HG03103 (cell line): ENCODE data around the gene PGR.
"Not testable (repeated sequence)": the region's sequence is repeated elsewhere in the genome, so short reads cannot be mapped to it uniquely, and the experiment has no call there.

Source experiments
- ATAC-seq: cut with Tn5 transposase; IDR thresholded peaks from one replicate; pipeline ENCODE4 v1.9.1; 2021; ENCODE audit warnings: low read depth; ENCODE audit not compliant: unreplicated experiment

PGR gene

GRCh38 chr11:101013702-101014101 lies 115.9 kb downstream of the PGR start:
- not testable (repeated sequence) for ATAC-seq

DNA sequence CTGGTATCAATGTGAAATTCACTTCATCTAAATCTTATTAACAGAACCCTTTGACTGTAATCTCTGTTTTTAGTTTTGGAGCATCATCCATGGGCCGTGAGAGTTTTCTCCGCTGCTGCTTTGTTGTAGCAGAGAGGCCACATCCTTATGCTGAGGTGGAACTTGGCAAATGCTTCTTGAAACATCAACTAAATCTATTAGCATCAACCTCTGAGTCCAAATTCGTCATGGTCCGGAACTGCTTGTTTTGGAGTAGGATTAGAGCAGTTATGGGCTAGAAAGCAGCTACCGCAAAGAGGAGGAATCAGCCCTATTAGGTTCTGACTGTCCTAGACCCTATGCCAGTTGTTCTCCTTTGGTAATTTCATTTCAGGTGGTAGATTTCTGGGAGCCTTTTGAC lies 117.7 kb downstream of the PGR start:
- ATAC-seq: no peak

GRCh38 chr11:101010899-101011298 lies 118.7 kb downstream of the PGR start:
- no peak for ATAC-seq

GRCh38 chr11:101009690-101010055 lies 119.9 kb downstream of the PGR start:
- no peak for ATAC-seq

DNA sequence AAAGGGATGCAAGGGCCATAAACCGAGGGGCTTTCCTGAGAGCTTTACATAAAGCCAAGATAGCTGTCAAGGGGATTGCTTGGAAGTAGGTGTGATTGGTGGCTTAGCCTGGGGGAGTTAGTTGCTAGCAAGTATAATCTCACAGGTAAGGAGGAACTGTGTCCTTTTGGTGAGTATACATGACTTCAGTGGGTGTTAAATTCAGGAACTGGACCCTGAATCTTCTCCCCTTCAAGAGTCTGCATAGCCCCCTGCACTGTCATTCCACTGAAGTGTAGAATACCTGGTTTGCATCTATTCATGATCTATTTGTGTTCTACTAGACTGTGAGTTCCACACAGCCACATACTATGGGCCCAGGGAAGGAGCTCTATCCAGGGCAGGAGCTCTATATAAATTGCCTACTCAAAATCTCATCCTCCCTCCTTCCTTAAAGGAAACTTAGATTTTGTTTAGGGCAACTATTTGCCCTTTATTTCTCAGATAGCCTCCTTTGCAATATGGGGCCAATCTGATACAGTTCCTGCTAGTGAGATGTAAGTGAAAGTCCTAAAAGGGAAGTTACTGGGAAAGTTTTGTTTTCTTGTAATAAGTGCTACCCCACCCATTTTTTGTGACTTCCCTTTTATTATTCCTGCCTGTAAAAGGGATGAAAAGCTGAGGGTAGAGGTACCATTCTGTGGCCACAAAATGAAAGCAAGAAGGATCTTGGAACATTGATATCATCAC lies 120.5 kb downstream of the PGR start:
- no peak for ATAC-seq

GRCh38 chr11:101003468-101003867 lies 126.1 kb downstream of the PGR start:
- peak; percentile 58 for ATAC-seq

DNA sequence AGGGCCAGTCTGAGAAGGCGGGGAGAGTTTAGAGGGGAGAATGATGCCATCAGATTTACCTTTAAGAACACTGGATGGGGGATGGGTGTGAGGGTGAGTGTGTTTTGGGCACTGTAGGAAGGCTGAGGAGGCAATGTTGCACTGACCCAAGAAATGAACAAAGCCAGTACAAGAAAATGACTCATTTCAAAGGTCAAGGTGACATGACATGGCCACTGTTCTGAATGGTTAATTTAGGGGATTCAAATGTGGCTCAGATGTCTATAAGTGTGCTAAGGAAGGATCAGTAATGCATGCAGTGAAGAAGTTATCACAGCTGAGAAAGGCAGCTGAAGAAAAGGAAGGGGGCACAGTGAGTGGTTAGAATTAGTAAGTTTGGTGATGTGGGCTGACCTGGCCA lies 129.9 kb downstream of the PGR start:
- ATAC-seq: no peak

GRCh38 chr11:100994966-100995365 lies 134.6 kb downstream of the PGR start:
- ATAC-seq: no peak

DNA sequence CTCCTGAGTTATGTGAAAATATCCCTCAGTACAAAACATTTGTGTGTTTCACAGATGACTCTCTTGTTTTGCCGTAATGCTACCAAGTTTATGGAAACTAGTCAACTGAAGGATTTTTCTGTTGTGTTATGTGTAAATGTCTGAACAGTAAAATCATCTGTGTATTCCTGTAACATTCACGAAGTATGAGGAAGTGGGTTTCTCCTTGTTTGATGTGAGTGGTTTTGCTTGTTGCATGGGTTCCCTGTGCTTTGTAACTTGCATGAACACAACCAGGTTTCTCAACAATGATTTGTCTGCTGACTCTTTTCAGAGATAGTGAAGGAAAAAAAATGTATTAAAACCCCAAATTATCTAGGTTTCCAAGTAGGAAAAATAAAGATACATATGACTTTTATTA lies 138.1 kb downstream of the PGR start:
- ATAC-seq: no peak

GRCh38 chr11:100990931-100991330 lies 138.7 kb downstream of the PGR start:
- no peak for ATAC-seq

- peak; percentile 93 for ATAC-seq
These were observed 144.9 kb downstream of the PGR start for GRCh38 chr11:100984668-100985067.

DNA sequence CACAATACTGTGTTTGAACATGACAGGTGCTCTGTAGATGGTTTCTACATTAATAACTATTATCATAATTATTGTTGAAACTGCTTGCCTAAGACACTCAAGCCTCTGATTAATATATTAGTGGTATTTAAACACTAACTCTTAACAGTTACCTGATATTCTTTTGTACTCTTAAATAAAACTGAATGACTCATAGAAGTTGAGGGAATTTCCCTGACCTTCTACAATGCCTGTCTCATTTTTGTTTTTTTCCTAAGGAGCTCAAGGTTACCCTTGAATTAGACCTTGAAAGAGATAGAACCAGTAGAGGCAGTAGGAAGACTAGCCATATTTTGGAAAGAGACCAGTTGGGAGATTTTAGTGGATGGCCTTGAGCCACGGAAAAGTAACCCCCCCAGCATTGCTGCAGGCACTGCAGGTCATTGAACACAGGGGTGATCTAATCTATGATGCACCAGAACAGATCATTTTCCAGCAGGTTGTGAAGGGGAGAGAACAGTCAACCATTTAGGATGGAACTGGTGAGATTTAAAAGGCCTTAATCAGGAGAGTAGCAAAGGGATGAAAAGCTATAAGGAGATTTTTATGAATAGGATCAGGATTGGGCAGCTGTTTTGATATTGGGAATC lies 148.3 kb downstream of the PGR start:
- ATAC-seq: no peak

DNA sequence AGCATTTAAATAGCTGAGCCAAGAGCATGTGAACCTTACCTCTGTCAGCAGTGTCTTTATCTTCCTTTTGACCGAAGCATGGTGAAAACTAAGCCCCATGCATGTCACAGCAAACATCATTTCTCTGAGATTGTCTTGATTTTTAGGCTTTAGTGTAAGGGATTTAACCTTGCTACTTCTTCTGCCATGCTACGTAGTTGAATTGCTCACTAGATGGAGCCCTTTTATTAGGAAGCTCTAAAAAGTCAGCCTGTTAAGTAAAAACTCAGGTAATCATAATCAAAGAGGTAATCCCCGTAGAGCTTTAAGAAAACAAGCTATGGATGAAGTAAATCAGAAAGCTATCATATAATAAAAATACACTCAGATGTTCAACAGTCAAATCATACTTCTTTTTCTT lies 149.5 kb downstream of the PGR start:
- no peak for ATAC-seq
